Tibial nerve (tissue), 4 donors: Measurements from ENCODE around the gene MED12. TPM values are rescaled to one million over a fixed set of nuclear protein-coding genes. Genes with fewer than 3 reads are reported as not detected.

Experiments
- DNase-seq, 2 donors: peaks; one replicate each; pipeline ENCODE4 v3.0.0-alpha.2; 2019; ENCODE audit warnings: low spot score in 2 of 2
- H3K27ac ChIP-seq, 4 donors: fragments of 200-600 bp; sonication (generic) in 3 of 4; one replicate each; pipeline ENCODE4 v1.5.1; 2017 to 2019; ENCODE audit warnings: mild to moderate bottlenecking in 1 of 4
- H3K27me3 ChIP-seq, 2 donors: fragments of 200-600 bp; sonication (generic) in 1 of 2; one replicate each; pipeline versions ENCODE4 v1.5.1 to v1.6.0; 2017 to 2019
- H3K36me3 ChIP-seq, 3 donors: fragments of 200-600 bp; sonication (generic); one replicate each; pipeline ENCODE4 v1.5.1; 2018 to 2019
- H3K4me1 ChIP-seq, 4 donors: fragments of 200-600 bp; sonication (generic) in 3 of 4; one replicate each; pipeline ENCODE4 v1.5.1; 2017 to 2019
- H3K4me3 ChIP-seq, 4 donors: fragments of 200-600 bp; sonication (generic) in 3 of 4; one replicate each; pipeline ENCODE4 v1.5.1; 2017 to 2019; ENCODE audit warnings: mild to moderate bottlenecking in 1 of 4, moderate library complexity in 1 of 4
- H3K9me3 ChIP-seq, 4 donors: fragments of 200-600 bp; sonication (generic) in 3 of 4; one replicate each; pipeline ENCODE4 v1.5.1; 2017 to 2019
- CTCF ChIP-seq, 5 experiments: fragments of 200-600 bp in 3 of 5; fragments of 450-650 bp in 2 of 5; sonication (generic) in 3 of 5; IDR thresholded peaks; one replicate each; pipeline ENCODE4 v1.5.1; 2016 to 2019; ENCODE audit warnings: antibody characterized with exemption in 5 of 5, mild to moderate bottlenecking in 3 of 5, moderate library complexity in 2 of 5
- EP300 ChIP-seq, 2 donors: sonication (generic); formaldehyde crosslinking; IDR thresholded peaks; one replicate each; pipeline ENCODE4 v1.6.1; 2017; ENCODE audit warnings: antibody characterized with exemption in 2 of 2, mild to moderate bottlenecking in 1 of 2
- POLR2A ChIP-seq, 2 donors: fragments of 450-650 bp; IDR thresholded peaks; one replicate each; pipeline ENCODE4 v1.6.1; 2017; ENCODE audit warnings: antibody characterized with exemption in 2 of 2, mild to moderate bottlenecking in 2 of 2, moderate library complexity in 2 of 2
- WGBS, 2 donors: methylation state at CpG; one replicate each; pipeline ENCODE4 v1.1.5; 2018; 5-methylcytosine and 5-hydroxymethylcytosine counted together
- total RNA-seq, 4 donors: library from RNA; depleted of rRNA; stranded (reverse); fragments of >200 nt; gene quantifications; one replicate each; pipeline ENCODE4 v1.1.0, GENCODE V29; 2016

The MED12 gene
- total RNA-seq: 10 to 100 TPM; 30.8 to 65.8 (median 48.3) TPM

GRCh38 chrX:71118032-71118984 lies at the start of gene MED12:
Gene MED12 (plus strand): TSS chrX:71118596. CDS start chrX:71118755, 159 bp downstream.
- Histone ChIP-seq H3K27ac (peak within 1 kb of the TSS; percentile 55 to 93 (median 90)), H3K4me1 (peaks cover 0 to 14% (median 0%) of the 10 kb centered on the region in 4 donors), H3K4me3 (peak within 1 kb of the TSS; percentile 39 to 65 (median 58)), H3K27me3 (no peaks in the 10 kb centered on the region), H3K36me3 (peaks cover 0 to 26% (median 0%) of the 10 kb centered on the region in 3 donors), H3K9me3 (no peaks in the 10 kb centered on the region)
- TF ChIP-seq CTCF (IDR thresholded peaks at IDR 0.05) (no peak), POLR2A (IDR thresholded peaks at IDR 0.05) (peak in 1 of 2 donors; percentile 44), EP300 (IDR thresholded peaks at IDR 0.05) (peak in 1 of 2 donors; percentile 53)
- WGBS, 2 donors: 4 to 40% methylated on average over 16 to 56 of the region's 56 CpGs
- DNase-seq: peak; percentile 48 to 79

GRCh38 chrX:71070531-71070930 lies 47.9 kb upstream of the MED12 start:
- Histone ChIP-seq H3K36me3 (no peaks in the 10 kb centered on the region), H3K27ac (no peak overlapping the region), H3K4me3 (no peak overlapping the region), H3K9me3 (no peaks in the 10 kb centered on the region), H3K27me3 (peaks cover 0 to 4% of the 10 kb centered on the region in 2 donors), H3K4me1 (peaks cover 0 to 9% (median 0%) of the 10 kb centered on the region in 4 donors)
- WGBS, 2 donors: 70 to 82% methylated on average over 5 of the region's 5 CpGs
- no peak for DNase-seq
- no peak for TF ChIP-seq EP300 (IDR thresholded peaks at IDR 0.05)
- TF ChIP-seq POLR2A (IDR thresholded peaks at IDR 0.05): no peak
- no peak for TF ChIP-seq CTCF (IDR thresholded peaks at IDR 0.05)

GRCh38 chrX:71081330-71082123 lies 36.9 kb upstream of the MED12 start:
- H3K4me3 ChIP-seq: no peak overlapping the region
- no peak for DNase-seq
- TF ChIP-seq POLR2A (IDR thresholded peaks at IDR 0.05): no peak
- TF ChIP-seq CTCF (IDR thresholded peaks at IDR 0.05): no peak
- no peak for TF ChIP-seq EP300 (IDR thresholded peaks at IDR 0.05)
- H3K27ac ChIP-seq: no peak overlapping the region
- no peaks in the 10 kb centered on the region for H3K27me3 ChIP-seq
- H3K4me1 ChIP-seq: no peaks in the 10 kb centered on the region
- H3K36me3 ChIP-seq: no peaks in the 10 kb centered on the region
- WGBS, 2 donors: 0 to 40% methylated on average over 1 to 3 of the region's 3 CpGs
- H3K9me3 ChIP-seq: no peaks in the 10 kb centered on the region

GRCh38 chrX:71082124-71082647 lies 36.2 kb upstream of the MED12 start:
- 77 to 78% methylated on average over 5 of the region's 5 CpGs for WGBS, 2 donors
- TF ChIP-seq POLR2A (IDR thresholded peaks at IDR 0.05) (no peak), EP300 (IDR thresholded peaks at IDR 0.05) (no peak), CTCF (IDR thresholded peaks at IDR 0.05) (no peak)
- H3K27me3 ChIP-seq: no peaks in the 10 kb centered on the region
- no peaks in the 10 kb centered on the region for H3K4me1 ChIP-seq
- H3K27ac ChIP-seq: no peak overlapping the region
- no peak for DNase-seq
- H3K9me3 ChIP-seq: no peaks in the 10 kb centered on the region
- H3K4me3 ChIP-seq: no peak overlapping the region
- no peaks in the 10 kb centered on the region for H3K36me3 ChIP-seq
